Urinary bladder (tissue), 4 donors: ENCODE measurements around the gene FRS2. TPM values are rescaled to one million over a fixed set of nuclear protein-coding genes. Genes with fewer than 3 reads are reported as not detected.
A peak's percentile ranks its signal among the peaks of the same experiment; 100 is the strongest.

Experiments used
- DNase-seq: peaks from one replicate; pipeline ENCODE4 v3.0.0-alpha.2; 2015; ENCODE audit errors: extremely low spot score
- H3K27ac ChIP-seq: one replicate; pipeline ENCODE4 v1.5.1; 2013; ENCODE audit warnings: low read depth, mild to moderate bottlenecking, moderate library complexity
- H3K36me3 ChIP-seq: one replicate; pipeline ENCODE4 v1.6.1; 2013; ENCODE audit warnings: mild to moderate bottlenecking, moderate library complexity; ENCODE audit not compliant: insufficient read depth
- H3K4me1 ChIP-seq: one replicate; pipeline ENCODE4 v1.6.1; 2013; ENCODE audit warnings: mild to moderate bottlenecking, moderate library complexity; ENCODE audit not compliant: insufficient read depth
- H3K4me3 ChIP-seq: one replicate; pipeline ENCODE4 v1.5.1; 2013; ENCODE audit warnings: low read depth, low read length
- WGBS: extraction: QIAGEN DNeasy Blood & Tissue Kit; methylation state at CpG from one replicate; pipeline ENCODE4 v1.1.7; 2013; 5-methylcytosine and 5-hydroxymethylcytosine counted together
- polyA plus RNA-seq: library from polyadenylated mRNA; stranded (reverse); fragments of 200-250 nt; gene quantifications from one replicate; pipeline ENCODE4 v1.2.3, GENCODE V29; 2013
- total RNA-seq: library from RNA; depleted of rRNA; stranded (reverse); fragments of >200 nt; gene quantifications from one replicate; pipeline ENCODE4 v1.2.3, GENCODE V29; 2014
- donor health status: healthy with polysubstance abuse.
- donor health status: healthy.

Gene FRS2
- total and polyA plus RNA-seq, 2 donors = 18.3 to 95.2 TPM

GRCh38 chr12:69497308-69498026 lies 27.3 kb downstream of the FRS2 start:
- H3K4me1 ChIP-seq = peaks cover 2% of the 10 kb centered on the region
- DNase-seq = no peak
- H3K4me3 ChIP-seq = no peak overlapping the region
- 70% methylated on average over 4 of the region's 4 CpGs for WGBS
- H3K27ac ChIP-seq = peak overlapping the region; percentile 32
- H3K36me3 ChIP-seq = no peaks in the 10 kb centered on the region

GRCh38 chr12:69500631-69501030 lies 30.4 kb downstream of the FRS2 start:
- Histone ChIP-seq H3K27ac (no peak overlapping the region), H3K4me3 (no peak overlapping the region), H3K4me1 (peaks cover 2% of the 10 kb centered on the region), H3K36me3 (no peaks in the 10 kb centered on the region)
- no peak for DNase-seq
- WGBS = 47% methylated on average over 1 of the region's 1 CpG

DNA sequence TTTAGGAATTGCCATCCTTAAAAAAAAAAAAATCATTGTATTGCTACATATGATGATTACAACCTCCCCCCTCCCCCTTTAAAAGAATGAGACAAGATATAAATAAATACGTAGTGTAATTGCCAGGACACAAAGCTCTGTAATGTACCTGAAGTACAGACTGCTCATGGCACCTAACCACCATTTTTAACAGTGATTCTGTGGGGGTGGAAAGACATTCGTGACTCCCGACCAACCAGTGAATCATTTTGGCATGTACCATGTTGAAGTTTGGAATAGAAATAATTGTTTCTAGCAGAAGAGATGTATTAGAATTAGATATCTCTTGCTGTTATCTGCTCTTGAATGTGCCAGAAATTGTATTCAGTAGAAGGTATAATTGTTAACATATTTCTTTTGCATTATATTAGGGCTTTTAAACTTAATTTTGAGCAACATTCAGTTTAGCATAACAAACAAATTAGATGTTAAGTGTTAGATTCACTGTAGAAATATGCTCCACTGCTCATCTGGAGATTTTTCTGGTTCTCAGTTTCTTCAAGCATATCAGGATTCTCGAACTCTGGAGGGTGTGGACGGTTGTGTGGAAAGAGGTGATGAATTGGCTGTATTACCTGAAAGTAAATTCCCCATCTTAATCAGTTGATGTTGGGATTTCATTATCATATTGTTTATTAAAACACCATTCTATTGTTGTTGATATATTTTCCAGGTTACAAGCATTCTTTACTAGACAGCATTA lies 31.1 kb downstream of the FRS2 start:
- H3K4me3 ChIP-seq = no peak overlapping the region
- peaks cover 2% of the 10 kb centered on the region for H3K4me1 ChIP-seq
- DNase-seq = no peak
- WGBS = 62% methylated on average over 5 of the region's 5 CpGs
- no peak overlapping the region for H3K27ac ChIP-seq
- H3K36me3 ChIP-seq = no peaks in the 10 kb centered on the region

DNA sequence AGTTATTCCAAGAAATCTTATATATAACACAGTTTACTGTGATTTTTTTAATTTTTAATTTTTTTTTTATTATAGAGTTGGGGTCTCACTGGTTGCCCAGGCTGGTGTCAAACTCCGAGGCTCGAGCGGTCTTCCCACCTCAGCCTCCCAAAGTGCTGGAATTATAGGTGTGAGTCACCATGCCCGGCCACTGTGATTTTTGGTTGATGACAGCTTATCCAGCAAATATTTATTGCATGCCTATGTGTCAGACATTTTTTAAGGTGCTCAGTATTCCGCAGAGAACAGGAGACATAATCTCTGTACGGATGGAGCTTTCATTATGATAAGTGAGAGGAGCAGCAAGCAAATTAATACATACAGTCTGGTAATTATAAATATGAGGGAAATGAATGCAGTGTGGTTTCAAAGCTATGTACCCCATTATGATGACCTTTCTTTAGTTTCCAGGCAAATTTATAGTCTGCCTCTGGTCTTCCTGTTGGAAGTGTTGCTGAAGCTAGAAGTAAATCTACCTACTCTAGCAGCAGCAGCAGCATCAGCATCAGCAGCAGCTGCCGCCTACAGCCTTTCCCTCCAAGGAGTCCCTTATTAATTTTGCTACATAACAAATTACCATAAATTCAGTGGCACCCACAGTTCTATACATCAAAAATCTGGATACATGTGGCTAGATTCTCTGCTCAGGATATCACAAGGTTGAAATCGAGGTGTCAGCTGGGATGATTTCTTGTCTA lies 32.3 kb downstream of the FRS2 start:
- DNase-seq = no peak
- WGBS = 88% methylated on average over 8 of the region's 8 CpGs
- Histone ChIP-seq H3K4me3 (no peak overlapping the region), H3K27ac (no peak overlapping the region), H3K36me3 (no peaks in the 10 kb centered on the region), H3K4me1 (peaks cover 2% of the 10 kb centered on the region)

GRCh38 chr12:69508091-69508490 lies 37.9 kb downstream of the FRS2 start:
- H3K4me1 ChIP-seq = peaks cover 2% of the 10 kb centered on the region
- H3K4me3 ChIP-seq = no peak overlapping the region
- WGBS = 72% methylated on average over 1 of the region's 1 CpG
- no peak overlapping the region for H3K27ac ChIP-seq
- no peaks in the 10 kb centered on the region for H3K36me3 ChIP-seq
- DNase-seq = no peak

- DNase-seq = no peak
- Histone ChIP-seq H3K4me3 (no peak overlapping the region), H3K4me1 (peaks cover 2% of the 10 kb centered on the region), H3K36me3 (no peaks in the 10 kb centered on the region), H3K27ac (no peak overlapping the region)
- 89% methylated on average over 1 of the region's 1 CpG for WGBS
Measured at GRCh38 chr12:69508621-69509020, 38.4 kb downstream of the FRS2 start.

GRCh38 chr12:69509308-69509736 lies 39.1 kb downstream of the FRS2 start:
- H3K4me1 ChIP-seq = peaks cover 2% of the 10 kb centered on the region
- DNase-seq = no peak
- no peak overlapping the region for H3K27ac ChIP-seq
- WGBS = 86% methylated on average over 1 of the region's 1 CpG
- H3K36me3 ChIP-seq = no peaks in the 10 kb centered on the region
- H3K4me3 ChIP-seq = no peak overlapping the region

DNA sequence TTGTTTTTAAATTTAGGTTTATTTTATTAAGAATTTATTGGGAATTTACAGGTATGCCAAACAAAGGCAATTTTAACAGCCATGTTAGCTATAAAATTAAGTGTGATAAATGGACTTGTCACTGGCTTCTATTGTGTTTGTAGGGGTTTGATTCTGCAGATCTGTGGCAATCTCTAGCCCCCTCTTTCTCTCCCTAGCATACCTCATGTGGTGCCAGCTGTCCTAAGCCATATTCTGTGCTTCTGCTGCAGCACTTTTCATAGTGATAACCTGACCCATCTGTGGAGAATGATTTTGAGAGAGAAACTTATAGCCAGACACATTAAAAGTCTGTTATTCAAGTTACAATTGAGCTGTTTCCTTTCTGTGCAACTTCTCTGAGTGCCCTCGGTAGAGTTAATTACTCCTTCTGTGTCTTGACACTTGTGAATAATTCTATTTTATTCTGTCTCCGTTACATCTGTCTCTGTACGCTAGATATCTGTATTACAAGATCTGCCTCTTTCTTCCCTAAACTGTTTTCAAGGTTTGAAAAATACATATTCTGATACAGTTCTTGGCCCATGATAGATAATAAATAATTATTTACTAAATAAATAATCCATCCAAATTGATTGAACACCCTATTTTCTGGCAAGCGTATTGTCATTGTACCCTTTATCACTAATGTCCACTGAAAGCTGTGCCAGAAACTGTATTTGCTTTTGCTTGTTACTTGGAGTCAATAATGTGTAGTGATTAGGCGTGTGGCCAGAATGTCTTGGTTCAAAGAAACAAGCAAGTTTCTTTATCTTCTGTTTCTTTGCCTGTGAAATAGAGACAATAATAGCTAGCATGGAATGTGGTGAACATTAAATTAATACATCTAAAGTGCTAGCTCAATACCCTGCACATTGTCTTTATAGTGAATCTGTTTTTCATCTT lies 40.0 kb downstream of the FRS2 start:
- Histone ChIP-seq H3K27ac (peak overlapping the region; percentile 18), H3K4me1 (peaks cover 2% of the 10 kb centered on the region)

DNA sequence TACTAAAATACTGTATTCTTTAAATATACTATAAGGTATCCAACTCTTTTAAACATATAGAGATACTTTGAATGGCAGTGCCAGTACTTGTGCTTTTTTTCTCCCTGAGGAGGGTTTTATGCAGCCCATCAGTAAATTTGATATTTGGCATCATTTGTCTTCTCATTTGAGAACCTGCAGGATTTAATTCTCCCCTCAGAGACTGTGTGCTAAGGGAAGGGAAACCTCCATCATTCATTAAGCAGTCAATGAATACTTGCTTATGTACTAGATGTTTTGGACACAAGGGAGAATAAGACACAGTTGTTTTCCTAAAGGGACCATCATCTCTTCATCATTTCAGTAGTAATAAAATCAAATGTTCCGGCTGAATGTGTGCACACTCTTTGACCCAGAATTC lies 40.8 kb downstream of the FRS2 start:
- Histone ChIP-seq H3K4me1 (peaks cover 2% of the 10 kb centered on the region), H3K36me3 (no peaks in the 10 kb centered on the region), H3K27ac (no peak overlapping the region), H3K4me3 (no peak overlapping the region)
- 81% methylated on average over 1 of the region's 1 CpG for whole genome bisulfite sequencing
- no peak for DNase-seq

More for the DNA sequence above, 40.0 kb downstream of the FRS2 start:
- WGBS = 59% methylated on average over 5 of the region's 5 CpGs
- no peak overlapping the region for H3K4me3 ChIP-seq
- no peaks in the 10 kb centered on the region for H3K36me3 ChIP-seq
- DNase-seq = no peak

GRCh38 chr12:69511469-69512267 lies 41.5 kb downstream of the FRS2 start:
- no peak for DNase-seq
- 70% methylated on average over 6 of the region's 6 CpGs for WGBS
- H3K27ac ChIP-seq = no peak overlapping the region
- H3K4me1 ChIP-seq = peaks cover 2% of the 10 kb centered on the region
- no peaks in the 10 kb centered on the region for H3K36me3 ChIP-seq
- H3K4me3 ChIP-seq = no peak overlapping the region

- Histone ChIP-seq H3K4me1 (peaks cover 2% of the 10 kb centered on the region), H3K27ac (no peak overlapping the region), H3K4me3 (no peak overlapping the region), H3K36me3 (no peaks in the 10 kb centered on the region)
- DNase-seq = no peak
- WGBS = 69% methylated on average over 2 of the region's 2 CpGs
Measured at GRCh38 chr12:69512820-69513219, 42.6 kb downstream of the FRS2 start.

DNA sequence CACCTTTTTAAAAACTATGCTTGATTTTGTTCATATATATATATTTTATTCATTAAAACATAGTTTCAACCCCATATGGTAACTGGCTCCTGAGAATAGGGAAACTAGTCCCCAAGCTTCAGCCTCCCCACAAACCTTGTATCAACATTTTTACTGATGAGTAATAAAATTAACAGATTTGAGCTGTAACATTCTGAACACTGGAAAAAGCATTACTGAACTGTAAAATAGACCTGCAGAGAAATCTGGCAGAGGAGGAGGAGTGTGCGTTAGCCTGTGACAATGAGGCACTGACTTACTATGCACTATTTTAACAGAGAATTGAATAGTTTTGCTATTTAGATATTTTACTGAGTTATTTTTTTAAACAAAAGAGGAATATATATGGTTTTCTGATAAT lies 43.1 kb downstream of the FRS2 start:
- H3K27ac ChIP-seq = no peak overlapping the region
- H3K4me3 ChIP-seq = no peak overlapping the region
- 89% methylated on average over 1 of the region's 1 CpG for WGBS
- peaks cover 2% of the 10 kb centered on the region for H3K4me1 ChIP-seq
- no peak for DNase-seq
- no peaks in the 10 kb centered on the region for H3K36me3 ChIP-seq
